H1 (cell line): ENCODE results near the gene RALY. TPM values are rescaled to one million over a fixed set of nuclear protein-coding genes. Genes with fewer than 3 reads are reported as not detected.

Experiments
- CTCF ChIA-PET: fragments of 300-600 bp; sonication (Branson Sonifier 250); formaldehyde crosslinking; loops from one replicate; lab custom pipeline; 2021; ENCODE audit not compliant: partially characterized antibody; lab: Charles Lee
- POLR2A ChIA-PET: fragments of 300-600 bp; sonication (Branson Sonifier 250); formaldehyde crosslinking; loops from one replicate; lab custom pipeline; 2021; ENCODE audit warnings: inconsistent platforms; ENCODE audit not compliant: partially characterized antibody; lab: Charles Lee
- DNase-seq, 2 experiments: peaks; one replicate each; pipeline versions ENCODE4 v3.0.0 to v3.0.0-alpha.2; 2010 to 2022; ENCODE audit warnings: low spot score in 2 of 2, low read depth in 1 of 2, mixed read lengths in 1 of 2
- FAIRE-seq: peaks from 2 replicates; lab custom pipeline; 2011; peaks lifted over from hg19 to GRCh38; lab: Jason Lieb, UNC
- H2AFZ ChIP-seq: 2 replicates; pipeline ENCODE4 v1.8.1; 2012; ENCODE audit warnings: low read length, inconsistent platforms
- H2AK5ac ChIP-seq: 2 replicates; pipeline ENCODE4 v1.6.1; 2013; ENCODE audit warnings: low read depth, low read length
- H2BK120ac ChIP-seq: replicated peaks from 2 replicates; pipeline ENCODE3; 2013; ENCODE audit warnings: low read depth, low read length, inconsistent platforms
- H2BK12ac ChIP-seq: 2 replicates; pipeline ENCODE4 v1.6.1; 2013; ENCODE audit warnings: low read depth, low read length
- H2BK15ac ChIP-seq: 2 replicates; pipeline ENCODE4 v1.6.1; 2013; ENCODE audit warnings: low read length
- H2BK20ac ChIP-seq: 2 replicates; pipeline ENCODE4 v1.6.1; 2013; ENCODE audit warnings: low read length
- H2BK5ac ChIP-seq: 2 replicates; pipeline ENCODE4 v1.6.1; 2013; ENCODE audit warnings: low read depth, low read length
- H3K14ac ChIP-seq: 2 replicates; pipeline ENCODE4 v1.6.1; 2013; ENCODE audit warnings: inconsistent platforms; ENCODE audit not compliant: insufficient read length
- H3K18ac ChIP-seq: 2 replicates; pipeline ENCODE4 v1.6.1; 2013; ENCODE audit warnings: low read length; ENCODE audit errors: extremely low read depth
- H3K23ac ChIP-seq: 2 replicates; pipeline ENCODE4 v1.6.1; 2013; ENCODE audit warnings: inconsistent platforms; ENCODE audit not compliant: insufficient read length
- H3K23me2 ChIP-seq: 2 replicates; pipeline ENCODE4 v1.6.1; 2013; ENCODE audit warnings: low read depth, low read length
- H3K27ac ChIP-seq: 2 replicates; pipeline ENCODE4 v1.6.1; 2011; ENCODE audit warnings: low read depth, low read length, inconsistent platforms
- H3K27me3 ChIP-seq, 4 experiments: replicated peaks in 1 of 4; 1 replicate in 1 of 4; 2 replicates in 3 of 4; pipeline versions ENCODE4 v1.6.1 to v1.8.1; 2011 to 2013; ENCODE audit warnings: low read length in 3 of 4, mild to moderate bottlenecking in 3 of 4, inconsistent platforms in 2 of 4, mixed read lengths in 2 of 4, moderate library complexity in 1 of 4; ENCODE audit not compliant: control insufficient read depth in 3 of 4, insufficient read depth in 3 of 4; ENCODE audit errors: extremely low read depth in 1 of 4
- H3K36me3 ChIP-seq, 4 experiments: 2 replicates each; pipeline versions ENCODE4 v1.6.1 to v1.8.1; 2011 to 2013; ENCODE audit warnings: mild to moderate bottlenecking in 4 of 4, low read length in 3 of 4, moderate library complexity in 2 of 4, control low read depth in 1 of 4, inconsistent platforms in 1 of 4; ENCODE audit not compliant: insufficient read depth in 4 of 4, control insufficient read depth in 2 of 4
- H3K4ac ChIP-seq: replicated peaks from 2 replicates; pipeline ENCODE3; 2013; ENCODE audit warnings: low read length, low read depth, mixed read lengths, inconsistent platforms; ENCODE audit not compliant: insufficient read length
- H3K4me1 ChIP-seq, 4 experiments: replicated peaks in 1 of 4; 1 replicate in 1 of 4; 2 replicates in 3 of 4; pipeline versions ENCODE4 v1.6.1 to v1.8.1; 2011 to 2013; ENCODE audit warnings: low read length in 3 of 4, inconsistent platforms in 2 of 4, mixed read lengths in 1 of 4; ENCODE audit not compliant: insufficient read depth in 4 of 4, control insufficient read depth in 3 of 4
- H3K4me2 ChIP-seq, 2 experiments: 2 replicates each; pipeline versions ENCODE4 v1.6.1 to v1.8.1; 2011 to 2013; ENCODE audit warnings: low read depth in 2 of 2, low read length in 2 of 2, control low read depth in 1 of 2, inconsistent platforms in 1 of 2, mild to moderate bottlenecking in 1 of 2; ENCODE audit not compliant: insufficient read depth in 1 of 2
- H3K4me3 ChIP-seq, 4 experiments: fragments of 200-600, 300-600 bp in 1 of 4; sonication (generic), shearing (Covaris generic), sonication (Bioruptor Twin) in 1 of 4; 2 replicates each; pipeline versions ENCODE4 v1.5.1 to v1.8.1; 2011 to 2016; ENCODE audit warnings: low read length in 4 of 4, low read depth in 3 of 4, control low read depth in 2 of 4, inconsistent platforms in 2 of 4, mild to moderate bottlenecking in 2 of 4, mixed read lengths in 1 of 4, moderate library complexity in 1 of 4; ENCODE audit not compliant: insufficient read depth in 2 of 4; ENCODE audit errors: extremely low read depth in 1 of 4
- H3K56ac ChIP-seq: replicated peaks from 2 replicates; pipeline ENCODE3; 2013; ENCODE audit warnings: low read depth, mild to moderate bottlenecking, mixed read lengths, low read length, inconsistent platforms; ENCODE audit not compliant: insufficient read length
- H3K79me1 ChIP-seq: 2 replicates; pipeline ENCODE4 v1.6.1; 2013; ENCODE audit warnings: low read depth, low read length, control low read depth
- H3K79me2 ChIP-seq, 2 experiments: 2 replicates each; pipeline versions ENCODE4 v1.6.1 to v1.8.1; 2012 to 2013; ENCODE audit warnings: low read length in 2 of 2, mild to moderate bottlenecking in 2 of 2, inconsistent platforms in 1 of 2; ENCODE audit not compliant: insufficient read depth in 2 of 2, control insufficient read depth in 1 of 2
- H3K9ac ChIP-seq, 4 experiments: replicated peaks in 1 of 4; 1 replicate in 1 of 4; 2 replicates in 3 of 4; pipeline versions ENCODE4 v1.6.1 to v1.8.1; 2011 to 2013; ENCODE audit warnings: low read depth in 3 of 4, low read length in 3 of 4, control low read depth in 2 of 4, mild to moderate bottlenecking in 2 of 4, moderate library complexity in 2 of 4, inconsistent platforms in 1 of 4; ENCODE audit errors: extremely low read depth in 1 of 4
- H3K9me3 ChIP-seq, 2 experiments: 2 replicates each; pipeline versions ENCODE4 v1.6.1 to v1.8.1; 2012 to 2013; ENCODE audit warnings: mild to moderate bottlenecking in 2 of 2, moderate library complexity in 2 of 2, control low read depth in 1 of 2, inconsistent platforms in 1 of 2, low read depth in 1 of 2, low read length in 1 of 2, mixed read lengths in 1 of 2; ENCODE audit not compliant: insufficient read depth in 2 of 2
- H4K20me1 ChIP-seq, 2 experiments: replicated peaks in 1 of 2; 2 replicates each; pipeline versions ENCODE3 to v1.8.1; 2011 to 2013; ENCODE audit warnings: inconsistent platforms in 2 of 2, low read length in 2 of 2, mild to moderate bottlenecking in 1 of 2; ENCODE audit not compliant: insufficient read depth in 2 of 2, control insufficient read depth in 1 of 2
- H4K5ac ChIP-seq: 2 replicates; pipeline ENCODE4 v1.6.1; 2013; ENCODE audit warnings: low read length, low read depth, mixed read lengths, inconsistent platforms; ENCODE audit not compliant: insufficient read length
- H4K8ac ChIP-seq: 2 replicates; pipeline ENCODE4 v1.8.0; 2013; ENCODE audit warnings: mild to moderate bottlenecking, moderate library complexity, low read length, inconsistent platforms; ENCODE audit not compliant: insufficient read depth; ENCODE audit errors: extremely low read depth
- H4K91ac ChIP-seq: replicated peaks from 2 replicates; pipeline ENCODE3; 2013; ENCODE audit warnings: low read length, mixed read lengths, inconsistent platforms; ENCODE audit not compliant: insufficient read length
- ASH2L ChIP-seq: fragments of 200-600, 300-600 bp; sonication (generic); IDR thresholded peaks from one replicate; pipeline ENCODE4 v1.7.1; 2017; ENCODE audit warnings: low read length
- CHD1 ChIP-seq: IDR thresholded peaks from 2 replicates; pipeline ENCODE4 v1.6.1; 2012; ENCODE audit warnings: low read depth, low read length, improper control_type of control experiment
- EGR1 ChIP-seq: IDR thresholded peaks from 2 replicates; pipeline ENCODE4 v1.6.1; 2011; ENCODE audit warnings: low read depth, low read length, borderline replicate concordance
- EP300 ChIP-seq, 2 experiments: IDR thresholded peaks; 1 replicate in 1 of 2; 2 replicates in 1 of 2; pipeline ENCODE4 v1.6.1; 2011 to 2012; ENCODE audit warnings: low read depth in 2 of 2, low read length in 2 of 2, mild to moderate bottlenecking in 2 of 2, borderline replicate concordance in 1 of 2, inconsistent platforms in 1 of 2, moderate library complexity in 1 of 2
- FOSL1 ChIP-seq: IDR thresholded peaks from 2 replicates; pipeline ENCODE4 v1.6.1; 2011; ENCODE audit warnings: mild to moderate bottlenecking, low read depth, low read length, moderate library complexity; ENCODE audit not compliant: insufficient read depth
- POLR2AphosphoS5 ChIP-seq: IDR thresholded peaks from 2 replicates; pipeline ENCODE4 v1.6.1; 2011; ENCODE audit warnings: low read depth, low read length
- SIN3A ChIP-seq, 2 experiments: IDR thresholded peaks in 1 of 2; conservative IDR thresholded peaks in 1 of 2; 2 replicates each; pipeline ENCODE4 v1.6.1; 2011 to 2012; ENCODE audit warnings: low read length in 2 of 2, improper control_type of control experiment in 1 of 2, low read depth in 1 of 2, mild to moderate bottlenecking in 1 of 2
- SP1 ChIP-seq: IDR thresholded peaks from 2 replicates; pipeline ENCODE4 v1.6.1; 2011; ENCODE audit warnings: low read depth, low read length
- WGBS, 2 experiments: shearing (Covaris generic) in 1 of 2; methylation state at CpG; one replicate each; pipeline versions ENCODE4 v1.1.6 to v1.1.7; 2013 to 2015; ENCODE audit warnings: low lambda C conversion rate in 2 of 2, mixed read lengths in 2 of 2, inconsistent platforms in 1 of 2, low coverage in 1 of 2, missing lambda C conversion rate in 1 of 2; ENCODE audit not compliant: insufficient replicate concordance in 2 of 2, insufficient coverage in 1 of 2, insufficient read length in 1 of 2; ENCODE audit errors: extremely low coverage in 1 of 2, missing lambda C conversion rate in 1 of 2; 5-methylcytosine and 5-hydroxymethylcytosine counted together
- polyA plus RNA-seq, 7 experiments: library from polyadenylated mRNA; depleted of rRNA in 3 of 7; stranded (reverse) in 5 of 7; unstranded in 2 of 7; fragments of >200 nt in 5 of 7; fragments of 200-250 nt in 2 of 7; gene quantifications; 1 replicate in 5 of 7; 2 replicates in 1 of 7; 4 replicates in 1 of 7; pipeline versions ENCODE4 v1.2.1 to v1.2.3, GENCODE V29; 2011 to 2013; ENCODE audit warnings: missing spikeins in 2 of 7, mixed read lengths in 2 of 7
- total RNA-seq: library from RNA; stranded (reverse); fragmentation: NEBNext Ultra II Directional; extraction: Animal tissue kit (Norgen Biotek cat#: 25700); gene quantifications from 2 replicates; pipeline ENCODE4 v1.2.1, GENCODE V29; 2021
- TF ChIP-seq, protein P1 (sequence below): IDR thresholded peaks from 2 replicates; pipeline ENCODE4 v1.6.1; 2012; ENCODE audit warnings: inconsistent platforms

RALY gene
- total and polyA plus RNA-seq, 2 of the 8 experiments (the other 6 are each of a cell fraction or from before 2014, with no cell fraction given) = 133 to 148 TPM

DNA sequence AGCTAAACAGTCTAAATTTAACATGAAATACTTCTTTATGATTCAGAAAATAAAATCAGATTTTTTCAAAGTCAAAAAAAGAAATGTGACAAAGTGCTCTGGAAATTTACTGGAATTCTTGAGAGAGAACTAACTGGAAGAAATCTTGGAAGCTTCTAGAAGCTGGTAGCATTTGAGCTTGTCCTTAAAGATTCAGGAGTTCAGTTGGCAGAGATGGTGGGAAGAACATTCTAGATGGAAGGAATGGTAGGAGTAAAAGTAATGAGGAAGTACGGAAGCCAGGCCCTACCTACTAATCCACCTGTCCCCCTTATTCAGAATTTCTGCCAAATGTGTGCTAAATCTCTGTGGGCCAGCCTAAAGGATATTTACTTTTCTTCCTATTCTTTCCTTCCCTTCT lies 21.2 kb downstream of the RALY start:
- Histone ChIP-seq H3K4me3 (no peak overlapping the region), H4K91ac (no peak overlapping the region), H2BK12ac (no peak overlapping the region), H4K5ac (no peak overlapping the region), H2BK120ac (no peak overlapping the region), H3K79me2 (peaks cover 4 to 88% of the 10 kb centered on the region in 2 experiments), H4K8ac (no peak overlapping the region), H3K14ac (no peak overlapping the region), H2AFZ (no peak overlapping the region), H2BK15ac (no peak overlapping the region), H3K56ac (no peak overlapping the region), H3K36me3 (no peaks in the 10 kb centered on the region), H3K9ac (no peak overlapping the region), H3K4ac (no peak overlapping the region), H3K9me3 (no peaks in the 10 kb centered on the region), H3K27me3 (no peaks in the 10 kb centered on the region), H2BK5ac (no peak overlapping the region), H3K4me1 (peaks cover 0 to 30% (median 23%) of the 10 kb centered on the region in 4 experiments), H3K23me2 (0 out of 2 replicates have a peak, but pooled peaks cover 2% of the 10 kb centered on the region), H3K4me2 (no peak overlapping the region), H2AK5ac (no peak overlapping the region), H4K20me1 (peaks cover 7 to 14% of the 10 kb centered on the region in 2 experiments), H3K18ac (no peak overlapping the region), H3K27ac (no peak overlapping the region), H3K79me1 (peaks cover 13% of the 10 kb centered on the region), H2BK20ac (no peak overlapping the region), H3K23ac (no peak overlapping the region)
- no peak for TF ChIP-seq SIN3A (conservative IDR thresholded peaks at IDR 0.05 in 1 of 2, IDR thresholded peaks at IDR 0.05 in 1 of 2; ENCODE audit: low read depth in 1 of 2, low read length in 2 of 2)
- TF ChIP-seq FOSL1 = no peak
- TF ChIP-seq, protein P1, sequence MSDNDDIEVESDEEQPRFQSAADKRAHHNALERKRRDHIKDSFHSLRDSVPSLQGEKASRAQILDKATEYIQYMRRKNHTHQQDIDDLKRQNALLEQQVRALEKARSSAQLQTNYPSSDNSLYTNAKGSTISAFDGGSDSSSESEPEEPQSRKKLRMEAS = no peak
- no peak for TF ChIP-seq ASH2L
- TF ChIP-seq POLR2AphosphoS5 = no peak
- TF ChIP-seq EP300 (IDR thresholded peaks at IDR 0.05; ENCODE audit: borderline replicate concordance in 1 of 2, low read depth in 2 of 2, low read length in 2 of 2) = no peak
- TF ChIP-seq CHD1 = no peak
- TF ChIP-seq EGR1 = no peak
- TF ChIP-seq SP1 = no peak
- ChIA-PET POLR2A (no interaction called here), CTCF (interaction anchor here (0.8 kb wide), 1 partner anchor 39 kb away, joined by 3 read pairs; no protein-coding TSS in a partner anchor)
- WGBS, 2 experiments = 88% methylated on average over 1 of the region's 1 CpG; no CpG with 5 or more reads in 1 of the 2 experiments
- FAIRE-seq = no peak
- no peak for DNase-seq
